CD4-positive, alpha-beta T cell treated with Interferon alpha-2 for 1 hour (primary cell): Measurements from ENCODE around the gene NDUFA7.

Experiments
- DNase-seq, 2 donors: peaks; one replicate each; pipeline ENCODE4 v3.0.0-alpha.2; 2020 to 2022

Gene NDUFA7

DNA sequence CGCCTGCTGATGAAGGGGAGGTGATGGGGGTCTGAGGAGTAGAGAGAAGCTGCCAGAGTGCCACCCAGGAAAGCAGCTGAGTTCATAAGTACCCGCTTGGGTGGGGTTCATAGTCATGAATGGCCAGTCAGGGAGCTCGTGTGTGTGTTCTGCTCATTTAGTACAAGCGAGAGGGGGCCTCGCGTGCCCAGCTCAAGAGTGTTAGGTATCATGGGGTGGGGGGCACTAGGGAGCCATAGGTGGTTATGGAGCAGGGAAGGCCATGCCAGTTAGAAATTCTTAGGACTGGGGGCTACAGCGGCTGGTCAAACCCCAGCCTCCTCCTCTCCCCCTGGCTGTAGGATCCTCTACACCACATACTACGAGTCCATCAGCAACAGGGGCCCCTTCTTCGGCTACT, 59.8 kb downstream of the NDUFA7 start:
- no peak for DNase-seq
